Neural crest cell (in vitro differentiated cells): ENCODE measurements around the gene IL22RA2. TPM values are rescaled to one million over a fixed set of nuclear protein-coding genes. Genes with fewer than 3 reads are reported as not detected.

ENCODE experiments used
- DNase-seq: peaks from one replicate; pipeline ENCODE4 v3.0.0; 2021; ENCODE audit warnings: low read depth, mixed read lengths, low spot score
- H3K27ac Mint-ChIP-seq: one replicate; pipeline ENCODE4 v1.8.0; 2021; ENCODE audit warnings: mild to moderate bottlenecking, mixed read lengths; ENCODE audit not compliant: unreplicated experiment
- H3K27me3 Mint-ChIP-seq: 2 replicates; pipeline ENCODE4 v1.8.0; 2021; ENCODE audit warnings: low read depth, mild to moderate bottlenecking, mixed read lengths
- H3K36me3 Mint-ChIP-seq: 2 replicates; pipeline ENCODE4 v1.8.0; 2021; ENCODE audit warnings: low read depth, mild to moderate bottlenecking, mixed read lengths
- H3K4me1 Mint-ChIP-seq: 2 replicates; pipeline ENCODE4 v1.8.0; 2021; ENCODE audit warnings: mixed read lengths
- H3K4me3 Mint-ChIP-seq: one replicate; pipeline ENCODE4 v1.8.0; 2021; ENCODE audit warnings: mild to moderate bottlenecking, mixed read lengths
- H3K9me3 Mint-ChIP-seq: 2 replicates; pipeline ENCODE4 v1.8.0; 2021; ENCODE audit warnings: mixed read lengths
- CTCF ChIP-seq: fragments of 200-600 bp; sonication (generic); conservative IDR thresholded peaks from 2 replicates; pipeline ENCODE4 v1.5.0; 2021; ENCODE audit warnings: antibody characterized with exemption, mild to moderate bottlenecking
- total RNA-seq: library from RNA; stranded (reverse); gene quantifications from 2 replicates; pipeline ENCODE4 v1.2.1, GENCODE V29; 2021

IL22RA2 gene
- total RNA-seq, 1 donor from 2014 or later, result not detected

GRCh38 chr6:137134483-137134882 is 39.0 kb downstream of the IL22RA2 start:
- Mint-ChIP-seq H3K4me1 (no peaks in the 10 kb centered on the region), H3K9me3 (peaks cover 23% of the 10 kb centered on the region), H3K4me3 (no peak overlapping the region), H3K27ac (no peak overlapping the region), H3K36me3 (peaks cover 2% of the 10 kb centered on the region), H3K27me3 (no peaks in the 10 kb centered on the region)
- DNase-seq, result no peak
- no peak for TF ChIP-seq CTCF

- DNase-seq, result no peak
- H3K4me1 Mint-ChIP-seq, result no peaks in the 10 kb centered on the region
- no peaks in the 10 kb centered on the region for H3K27me3 Mint-ChIP-seq
- H3K27ac Mint-ChIP-seq, result no peak overlapping the region
- H3K36me3 Mint-ChIP-seq, result peaks cover 2% of the 10 kb centered on the region
- TF ChIP-seq CTCF, result no peak
- H3K4me3 Mint-ChIP-seq, result no peak overlapping the region
- peaks cover 26% of the 10 kb centered on the region for H3K9me3 Mint-ChIP-seq
Observed at GRCh38 chr6:137133122-137133521, 40.3 kb downstream of the IL22RA2 start.

- no peak for TF ChIP-seq CTCF
- H3K27me3 Mint-ChIP-seq, result no peaks in the 10 kb centered on the region
- H3K36me3 Mint-ChIP-seq, result no peaks in the 10 kb centered on the region
- H3K9me3 Mint-ChIP-seq, result peaks cover 17% of the 10 kb centered on the region
- DNase-seq, result no peak
- H3K4me3 Mint-ChIP-seq, result no peak overlapping the region
- peaks cover under 1% of the 10 kb centered on the region for H3K4me1 Mint-ChIP-seq
- H3K27ac Mint-ChIP-seq, result no peak overlapping the region
Observed at GRCh38 chr6:137126875-137127485, 46.5 kb downstream of the IL22RA2 start.

- Mint-ChIP-seq H3K27ac (no peak overlapping the region), H3K9me3 (peaks cover 15% of the 10 kb centered on the region), H3K27me3 (no peaks in the 10 kb centered on the region), H3K4me1 (peaks cover 19% of the 10 kb centered on the region), H3K36me3 (peaks cover 8% of the 10 kb centered on the region), H3K4me3 (no peak overlapping the region)
- no peak for TF ChIP-seq CTCF
- DNase-seq, result no peak
Observed at GRCh38 chr6:137123078-137123477, 50.4 kb downstream of the IL22RA2 start.

GRCh38 chr6:137122612-137123011 is 50.8 kb downstream of the IL22RA2 start:
- Mint-ChIP-seq H3K36me3 (peaks cover 13% of the 10 kb centered on the region), H3K27ac (no peak overlapping the region), H3K9me3 (peaks cover 16% of the 10 kb centered on the region), H3K4me1 (peaks cover 23% of the 10 kb centered on the region), H3K4me3 (no peak overlapping the region), H3K27me3 (no peaks in the 10 kb centered on the region)
- TF ChIP-seq CTCF, result no peak
- no peak for DNase-seq
